SU-DHL-6 (cell line): Measurements from ENCODE around the gene LRFN2.

ENCODE experiments used
- H2AFZ ChIP-seq: fragments of 200-600 bp; sonication (generic); 2 replicates; pipeline ENCODE4 v1.6.1; 2014; ENCODE audit warnings: low read depth, mild to moderate bottlenecking, moderate library complexity, mixed read lengths, antibody characterized with exemption, low read length; ENCODE audit not compliant: severe bottlenecking
- H3F3A ChIP-seq: fragments of 200-600 bp; shearing (Covaris generic); 2 replicates; pipeline ENCODE4 v1.6.0; 2016; ENCODE audit warnings: antibody characterized with exemption, mild to moderate bottlenecking; ENCODE audit not compliant: insufficient read depth
- H3K27ac ChIP-seq: fragments of 200-600 bp; sonication (generic); 2 replicates; pipeline ENCODE4 v1.5.1; 2016; ENCODE audit warnings: low read depth, mild to moderate bottlenecking, low read length, moderate library complexity, mixed read lengths
- H3K27me3 ChIP-seq: fragments of 200-600 bp; sonication (generic), shearing (Covaris generic); 2 replicates; pipeline ENCODE4 v1.6.0; 2014; ENCODE audit warnings: mild to moderate bottlenecking, low read length
- H3K36me3 ChIP-seq: fragments of 200-600 bp; sonication (generic); 2 replicates; pipeline ENCODE4 v1.6.1; 2014; ENCODE audit warnings: mild to moderate bottlenecking, low read length, mixed read lengths
- H3K4me2 ChIP-seq: fragments of 300-600, 200-600 bp; shearing (Covaris generic), sonication (generic); 2 replicates; pipeline ENCODE4 v1.6.0; 2014; ENCODE audit warnings: low read length, low read depth, mild to moderate bottlenecking; ENCODE audit not compliant: poor library complexity, severe bottlenecking
- H3K4me3 ChIP-seq: fragments of 200-600 bp; sonication (generic); 2 replicates; pipeline ENCODE4 v1.5.1; 2014; ENCODE audit warnings: antibody characterized with exemption, low read length, mild to moderate bottlenecking, mixed read lengths; ENCODE audit not compliant: insufficient read depth, poor library complexity, severe bottlenecking
- H3K79me2 ChIP-seq: fragments of 200-600 bp; sonication (generic); 2 replicates; pipeline ENCODE4 v1.6.1; 2014; ENCODE audit warnings: mild to moderate bottlenecking, low read length, moderate library complexity; ENCODE audit not compliant: insufficient read depth
- H3K9ac ChIP-seq: fragments of 200-600 bp; sonication (generic); 2 replicates; pipeline ENCODE4 v1.7.0; 2014; ENCODE audit warnings: mild to moderate bottlenecking, low read length
- H3K9me2 ChIP-seq: fragments of 200-600 bp; sonication (generic); replicated peaks from 2 replicates; pipeline ENCODE4 v1.6.1; 2014; ENCODE audit warnings: low read length; ENCODE audit not compliant: insufficient read depth
- H3K9me3 ChIP-seq: fragments of 200-600 bp; sonication (generic); 2 replicates; pipeline ENCODE4 v1.6.1; 2014; ENCODE audit warnings: low read length, mixed read lengths; ENCODE audit not compliant: insufficient read depth
- H4K20me1 ChIP-seq: fragments of 200-600 bp; sonication (generic); 2 replicates; pipeline ENCODE4 v1.6.1; 2014; ENCODE audit warnings: low read depth, mild to moderate bottlenecking, antibody characterized with exemption, low read length, moderate library complexity, mixed read lengths
- CTCF ChIP-seq: fragments of 200-600 bp; sonication (generic); IDR thresholded peaks from one replicate; pipeline ENCODE4 v1.5.1; 2017; ENCODE audit warnings: antibody characterized with exemption, mild to moderate bottlenecking, low read length, moderate library complexity; ENCODE audit not compliant: insufficient read depth, poor library complexity, severe bottlenecking
- EZH2phosphoT487 ChIP-seq: fragments of 200-600 bp; sonication (generic), shearing (Covaris generic); conservative IDR thresholded peaks from 2 replicates; pipeline ENCODE4 v1.6.1; 2018; ENCODE audit warnings: mild to moderate bottlenecking, antibody characterized with exemption, low read length, moderate library complexity, mixed read lengths

The LRFN2 gene

GRCh38 chr6:40419377-40419776 is 167.8 kb downstream of the LRFN2 start:
- no peaks in the 10 kb centered on the region for H3F3A ChIP-seq
- no peak overlapping the region for H2AFZ ChIP-seq
- H3K79me2 ChIP-seq, result no peaks in the 10 kb centered on the region
- no peak overlapping the region for H3K9ac ChIP-seq
- no peak overlapping the region for H3K27ac ChIP-seq
- H3K4me2 ChIP-seq, result no peak overlapping the region
- no peaks in the 10 kb centered on the region for H3K36me3 ChIP-seq
- H3K9me3 ChIP-seq, result no peaks in the 10 kb centered on the region
- TF ChIP-seq CTCF (no peak), EZH2phosphoT487 (no peak)
- H4K20me1 ChIP-seq, result no peaks in the 10 kb centered on the region
- no peaks in the 10 kb centered on the region for H3K27me3 ChIP-seq
- no peaks in the 10 kb centered on the region for H3K9me2 ChIP-seq
- no peak overlapping the region for H3K4me3 ChIP-seq

GRCh38 chr6:40417031-40417430 is 170.1 kb downstream of the LRFN2 start:
- Histone ChIP-seq H3K27me3 (no peaks in the 10 kb centered on the region), H3K4me2 (no peak overlapping the region), H3K79me2 (no peaks in the 10 kb centered on the region), H3K9me3 (no peaks in the 10 kb centered on the region), H3K36me3 (no peaks in the 10 kb centered on the region), H3K9ac (no peak overlapping the region), H4K20me1 (no peaks in the 10 kb centered on the region), H3K27ac (no peak overlapping the region), H3K9me2 (no peaks in the 10 kb centered on the region), H2AFZ (no peak overlapping the region), H3K4me3 (no peak overlapping the region), H3F3A (no peaks in the 10 kb centered on the region)
- TF ChIP-seq CTCF, result no peak
- TF ChIP-seq EZH2phosphoT487, result no peak

GRCh38 chr6:40414617-40415016 is 172.5 kb downstream of the LRFN2 start:
- Histone ChIP-seq H3K9me3 (no peaks in the 10 kb centered on the region), H4K20me1 (no peaks in the 10 kb centered on the region), H3K36me3 (no peaks in the 10 kb centered on the region), H3K27me3 (no peaks in the 10 kb centered on the region), H3K4me2 (no peak overlapping the region), H3K9me2 (no peaks in the 10 kb centered on the region), H3K4me3 (no peak overlapping the region), H3F3A (no peaks in the 10 kb centered on the region), H3K79me2 (no peaks in the 10 kb centered on the region), H3K9ac (no peak overlapping the region), H3K27ac (no peak overlapping the region), H2AFZ (no peak overlapping the region)
- no peak for TF ChIP-seq EZH2phosphoT487
- TF ChIP-seq CTCF, result no peak
